Epidermal melanocyte (primary cell): Measurements from ENCODE around the gene TECPR1.
A peak's percentile ranks its signal among the peaks of the same experiment; 100 is the strongest.
"Not testable (repeated sequence)": the region's sequence is repeated elsewhere in the genome, so short reads cannot be mapped to it uniquely, and the experiment has no call there.

Experiments
- DNase-seq: peaks from one replicate; pipeline ENCODE4 v3.0.0; 2011; ENCODE audit warnings: low spot score; ENCODE audit not compliant: insufficient read length

Gene TECPR1

GRCh38 chr7:98229991-98230745 is 21.9 kb downstream of the TECPR1 start:
- DNase-seq: no peak

GRCh38 chr7:98229441-98229840 is 22.6 kb downstream of the TECPR1 start:
- no peak for DNase-seq

GRCh38 chr7:98228801-98229200 is 23.2 kb downstream of the TECPR1 start:
- DNase-seq: no peak

GRCh38 chr7:98227939-98228338 is 24.1 kb downstream of the TECPR1 start:
- no peak for DNase-seq

- no peak for DNase-seq
Observed at GRCh38 chr7:98225913-98226614, 26.0 kb downstream of the TECPR1 start.

- DNase-seq: no peak
Observed at GRCh38 chr7:98224701-98225181, 27.3 kb downstream of the TECPR1 start.

GRCh38 chr7:98223898-98224700 is 27.9 kb downstream of the TECPR1 start:
- no peak for DNase-seq

- DNase-seq: no peak
Observed at GRCh38 chr7:98223351-98223897, 28.6 kb downstream of the TECPR1 start.

GRCh38 chr7:98222533-98223195 is 29.4 kb downstream of the TECPR1 start:
- no peak for DNase-seq

- DNase-seq: no peak
Observed at GRCh38 chr7:98221611-98222532, 30.2 kb downstream of the TECPR1 start.

GRCh38 chr7:98219382-98219781 is 32.6 kb downstream of the TECPR1 start:
- DNase-seq: not testable (repeated sequence)

- DNase-seq: peak; percentile 83
Observed at GRCh38 chr7:98217623-98218582, 34.1 kb downstream of the TECPR1 start.

GRCh38 chr7:98216941-98217622 is 35.0 kb downstream of the TECPR1 start:
- DNase-seq: no peak

GRCh38 chr7:98215561-98216495 is 36.2 kb downstream of the TECPR1 start:
- DNase-seq: no peak

GRCh38 chr7:98214811-98215321 is 37.2 kb downstream of the TECPR1 start:
- no peak for DNase-seq

- no peak for DNase-seq
Observed at GRCh38 chr7:98213888-98214810, 37.9 kb downstream of the TECPR1 start.
